SH-SY5Y (cell line): Measurements from ENCODE around the gene ETV5.

Experiments
- GATA2 ChIP-seq: IDR thresholded peaks from 2 replicates; pipeline ENCODE4 v1.6.1; 2011; ENCODE audit warnings: mild to moderate bottlenecking, low read depth, low read length
- GATA3 ChIP-seq: IDR thresholded peaks from 2 replicates; pipeline ENCODE4 v1.6.1; 2011; ENCODE audit warnings: low read depth, mild to moderate bottlenecking, low read length, moderate library complexity

The ETV5 gene

DNA sequence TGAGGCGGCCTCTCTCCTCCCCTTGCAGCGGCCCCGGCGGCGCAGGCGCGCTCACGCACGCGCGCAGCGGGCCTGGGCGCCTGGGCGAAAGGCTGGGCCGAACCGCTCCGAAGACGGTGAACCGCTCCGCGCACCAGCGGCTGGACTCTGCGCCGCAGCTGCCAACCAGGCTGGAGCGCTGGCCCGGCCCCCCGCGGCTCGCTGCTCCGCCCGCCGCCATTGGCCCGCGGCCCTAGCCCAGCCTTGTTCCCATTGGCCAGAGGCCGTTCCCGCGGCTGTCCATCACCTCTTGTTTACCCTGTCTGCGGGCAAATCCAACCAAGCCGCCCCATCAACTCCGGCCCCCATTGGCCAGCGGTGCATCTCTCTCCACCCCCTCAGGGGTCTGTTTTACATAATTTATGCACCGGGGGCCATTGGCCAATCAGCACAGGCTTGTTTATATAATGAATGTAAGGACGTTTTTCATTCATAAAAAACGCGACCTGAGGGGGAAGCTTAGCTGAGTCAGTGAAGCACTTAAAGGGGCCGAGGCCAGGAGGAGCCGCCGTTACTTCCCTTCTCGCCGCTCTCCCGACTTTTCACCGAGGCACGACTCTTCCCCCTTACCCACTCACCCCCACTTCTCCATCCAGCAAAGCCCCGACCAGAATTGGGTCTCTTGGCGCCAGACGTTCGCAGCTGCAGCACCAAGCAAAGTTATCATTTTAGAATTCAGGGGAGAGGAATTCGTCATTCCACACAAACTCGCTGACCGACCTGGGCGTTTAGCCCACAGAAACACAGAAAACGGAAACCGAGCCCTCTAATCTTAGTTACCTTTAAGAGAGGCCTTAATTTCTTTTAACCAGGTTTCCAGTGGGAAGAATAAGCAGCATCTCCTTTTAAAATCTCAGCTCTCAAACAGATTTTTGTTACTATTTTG is at the start of gene ETV5:
ETV5 (minus strand) TSS at position 149 of the 925 bp plus-strand sequence. CDS start 3,221 bp downstream, outside the sequence.
- TF ChIP-seq GATA3 (no peak), GATA2 (no peak)

- TF ChIP-seq GATA2 (no peak), GATA3 (no peak)
Measured at GRCh38 chr3:186154641-186155040, 45.8 kb upstream of the ETV5 start.

- TF ChIP-seq GATA3 (no peak), GATA2 (no peak)
Measured at GRCh38 chr3:186152889-186153292, 44.0 kb upstream of the ETV5 start.

DNA sequence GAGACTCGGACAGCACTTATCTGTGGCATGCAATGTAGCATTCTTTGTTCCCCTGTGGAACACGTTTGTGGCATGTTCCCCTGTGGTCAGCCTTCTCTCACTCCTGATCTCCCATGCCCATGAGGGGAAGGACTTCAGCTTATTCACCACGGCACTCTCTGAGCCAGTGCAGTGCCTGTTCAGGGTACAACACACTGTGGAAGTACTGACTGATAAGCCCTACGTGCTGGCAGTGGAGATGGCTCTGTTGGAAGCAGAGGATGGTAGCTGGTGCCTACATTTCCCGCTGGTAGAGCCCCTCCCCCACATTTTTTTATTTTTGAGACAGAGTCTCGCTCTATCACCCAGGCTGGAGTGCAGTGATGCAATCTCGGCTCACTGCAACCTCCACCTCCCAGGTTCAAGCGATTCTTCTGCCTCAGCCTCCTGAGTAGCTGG is 43.5 kb upstream of the ETV5 start:
- no peak for TF ChIP-seq GATA3
- no peak for TF ChIP-seq GATA2

- TF ChIP-seq GATA3 (no peak), GATA2 (no peak)
Measured at GRCh38 chr3:186151077-186151971, 42.4 kb upstream of the ETV5 start.

DNA sequence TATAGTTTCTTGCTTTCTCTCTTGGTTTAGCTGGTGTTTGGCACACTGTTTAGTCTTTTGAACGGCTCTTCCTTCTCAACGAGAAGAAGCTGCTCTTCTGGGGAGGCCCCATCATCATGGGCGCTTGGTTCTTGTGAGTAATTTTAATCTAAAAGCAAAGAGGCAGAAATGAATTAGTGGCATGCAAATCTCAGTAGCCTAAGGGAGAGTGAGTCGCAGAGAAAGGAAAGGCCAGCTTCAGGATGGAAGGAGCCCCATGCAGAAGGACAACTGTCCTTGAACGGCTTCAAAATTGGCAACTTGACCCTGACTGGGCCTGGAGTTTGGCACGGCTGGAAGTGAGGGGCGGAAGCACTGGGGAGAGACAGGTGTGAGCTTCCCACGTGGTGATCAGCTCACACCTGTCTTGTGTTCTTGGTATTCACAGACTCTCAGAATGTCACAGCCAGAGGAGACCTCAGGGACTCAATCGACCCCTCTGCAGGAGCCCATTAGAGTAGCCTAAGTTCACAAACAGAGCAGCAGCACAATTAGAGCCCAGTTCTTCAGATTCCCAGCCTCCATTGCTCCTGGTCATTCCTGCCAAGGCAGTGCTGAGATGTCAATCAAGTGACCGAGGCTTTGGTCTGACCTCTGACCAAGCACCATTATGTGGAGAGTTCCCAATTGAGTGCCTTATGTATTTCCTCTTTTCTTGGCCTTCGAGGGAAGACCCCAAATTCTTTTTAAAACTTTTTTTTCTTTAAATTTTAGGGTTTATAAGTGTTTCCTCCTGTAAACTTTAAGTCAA is 41.3 kb upstream of the ETV5 start:
- no peak for TF ChIP-seq GATA3
- TF ChIP-seq GATA2, result no peak

GRCh38 chr3:186149319-186149960 is 40.6 kb upstream of the ETV5 start:
- TF ChIP-seq GATA2 (no peak), GATA3 (no peak)

DNA sequence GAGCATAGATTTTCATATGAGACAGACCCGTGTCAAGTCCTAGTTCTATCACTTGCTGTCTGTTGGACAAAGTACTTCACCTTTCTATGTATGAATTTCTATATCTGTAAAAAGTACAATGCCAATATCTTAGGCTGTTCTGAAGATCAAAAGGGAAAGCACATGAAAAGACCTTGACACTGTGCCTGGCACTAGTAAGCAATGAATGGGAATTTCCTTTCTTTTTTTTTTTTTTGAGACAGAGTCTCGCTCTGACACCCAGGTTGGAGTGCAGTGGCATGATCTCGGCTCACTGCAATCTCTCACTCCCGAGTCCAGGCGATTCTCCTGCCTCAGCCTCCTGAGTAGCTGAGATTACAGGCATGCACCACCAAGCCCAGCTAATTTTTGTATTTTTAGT is 35.4 kb upstream of the ETV5 start:
- no peak for TF ChIP-seq GATA3

GRCh38 chr3:186143250-186143649 is 34.4 kb upstream of the ETV5 start:
- TF ChIP-seq GATA2 (peak; percentile 89), GATA3 (peak; percentile 40; the same call in 1 of the 2 replicates)

DNA sequence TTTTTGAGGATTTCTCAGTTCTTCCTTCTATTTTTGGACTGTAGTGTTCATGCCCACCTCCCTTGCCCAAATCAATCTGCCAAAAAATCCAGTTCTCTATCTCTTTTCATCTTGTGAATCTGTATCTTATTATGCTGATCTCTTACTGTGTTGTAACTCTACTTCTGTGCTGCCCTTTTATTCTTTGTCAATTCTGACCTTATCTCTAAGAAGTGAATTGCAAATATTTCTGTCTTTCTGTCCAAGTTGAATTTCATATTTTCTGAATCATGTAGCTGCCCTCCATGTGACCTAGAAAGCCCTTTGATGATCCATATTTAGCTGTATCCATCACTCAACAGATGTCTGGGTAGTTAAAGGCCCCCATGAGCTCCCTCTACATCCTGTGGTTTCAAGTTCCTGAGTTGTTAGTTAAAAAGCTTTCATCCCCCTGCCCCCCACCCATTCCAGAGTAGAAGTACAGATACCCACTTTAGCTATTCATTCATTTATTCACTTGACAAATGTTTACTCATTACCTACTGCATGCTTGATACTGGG is 33.6 kb upstream of the ETV5 start:
- TF ChIP-seq GATA3 (no peak), GATA2 (no peak)

- no peak for TF ChIP-seq GATA2
- TF ChIP-seq GATA3, result no peak
Measured at GRCh38 chr3:186141790-186142189, 32.9 kb upstream of the ETV5 start.

DNA sequence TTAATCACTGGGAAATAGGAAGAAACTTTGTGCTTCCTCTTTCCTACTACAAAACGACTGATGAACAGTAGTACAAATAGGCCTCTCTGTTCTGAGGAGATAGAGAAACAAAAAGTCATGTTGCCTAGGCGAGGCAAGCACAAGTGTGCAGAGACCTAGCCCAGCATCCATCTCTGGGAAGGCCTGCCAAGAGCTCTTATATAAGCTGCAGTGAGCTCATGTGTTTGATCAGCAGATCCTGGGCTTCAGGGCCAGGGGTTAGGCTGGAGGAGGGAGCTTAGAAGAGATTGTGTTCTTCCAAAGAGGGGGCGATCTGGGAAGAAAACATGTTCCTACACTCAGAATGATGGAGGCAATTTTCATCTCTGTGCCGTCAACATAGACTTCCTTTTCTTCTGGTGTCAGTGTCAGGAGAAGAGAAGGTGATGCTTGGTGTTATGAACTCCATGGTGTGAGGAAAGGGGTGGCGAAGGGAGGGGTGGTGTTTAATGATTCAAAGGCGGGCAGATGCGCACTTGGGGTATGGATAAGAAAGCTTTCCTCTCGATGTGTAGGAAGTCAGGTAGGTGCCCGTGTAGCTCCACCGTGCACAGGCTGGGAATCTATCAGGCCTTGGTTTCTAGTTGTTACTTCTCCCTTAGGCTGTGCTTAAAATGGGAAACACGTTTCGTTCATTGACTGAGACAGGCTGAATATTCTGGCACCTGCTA is 29.5 kb upstream of the ETV5 start:
- TF ChIP-seq GATA2 (no peak), GATA3 (no peak)

- TF ChIP-seq GATA3 (no peak), GATA2 (no peak)
Measured at GRCh38 chr3:186137051-186137685, 28.3 kb upstream of the ETV5 start.
